ENCODE results near the gene AASS.

AASS gene

GRCh38 chr7:122035876-122036275 lies 108.2 kb downstream of the AASS start:
- DNase-seq = no peak

DNA sequence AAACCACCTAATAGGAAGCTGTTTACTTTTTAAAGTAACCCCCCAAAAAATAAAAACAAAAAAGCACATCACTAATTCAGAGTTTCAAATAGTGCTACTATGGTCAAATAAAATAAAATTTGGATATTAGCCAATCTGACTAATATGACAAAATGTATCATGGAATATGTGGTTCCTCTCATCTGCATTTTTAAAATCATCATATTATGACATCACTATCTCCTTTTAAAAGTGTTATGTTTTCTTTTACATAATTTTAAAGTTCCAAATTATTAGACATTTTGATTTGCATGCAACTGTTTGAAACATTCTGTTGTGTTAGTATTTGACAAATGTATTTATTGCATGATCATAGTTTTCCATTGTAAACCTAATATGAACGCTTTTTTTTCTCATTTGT lies 110.4 kb downstream of the AASS start:
- DNase-seq = no peak

DNA sequence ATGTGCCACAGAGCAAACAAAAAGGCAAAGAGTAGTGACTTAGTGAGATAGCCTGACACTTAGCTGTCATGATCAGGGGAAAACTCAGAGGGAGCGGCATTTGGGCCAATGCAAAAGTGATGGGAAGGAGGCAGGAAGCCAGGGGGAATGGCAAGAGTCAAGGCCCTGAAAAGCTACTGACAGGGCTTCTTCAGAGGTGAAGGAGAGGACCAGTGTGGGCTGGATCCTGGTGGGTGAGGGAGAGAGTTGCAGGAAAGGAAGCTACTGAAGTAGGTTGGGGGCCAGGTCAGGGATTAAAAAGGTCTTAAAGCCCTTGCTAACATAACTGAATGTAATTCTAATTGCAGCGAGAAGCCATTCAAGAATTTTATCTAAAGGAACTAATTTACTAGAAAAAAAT lies 117.0 kb downstream of the AASS start:
- DNase-seq = no peak
